Stimulated activated naive CD4-positive, alpha-beta T cell (primary cell): ENCODE results near the gene BAHCC1.

ENCODE experiments used
- DNase-seq, 6 experiments: peaks; one replicate each; lab custom pipeline; 2025; lab: John Stamatoyannopoulos, UW

The BAHCC1 gene

DNA sequence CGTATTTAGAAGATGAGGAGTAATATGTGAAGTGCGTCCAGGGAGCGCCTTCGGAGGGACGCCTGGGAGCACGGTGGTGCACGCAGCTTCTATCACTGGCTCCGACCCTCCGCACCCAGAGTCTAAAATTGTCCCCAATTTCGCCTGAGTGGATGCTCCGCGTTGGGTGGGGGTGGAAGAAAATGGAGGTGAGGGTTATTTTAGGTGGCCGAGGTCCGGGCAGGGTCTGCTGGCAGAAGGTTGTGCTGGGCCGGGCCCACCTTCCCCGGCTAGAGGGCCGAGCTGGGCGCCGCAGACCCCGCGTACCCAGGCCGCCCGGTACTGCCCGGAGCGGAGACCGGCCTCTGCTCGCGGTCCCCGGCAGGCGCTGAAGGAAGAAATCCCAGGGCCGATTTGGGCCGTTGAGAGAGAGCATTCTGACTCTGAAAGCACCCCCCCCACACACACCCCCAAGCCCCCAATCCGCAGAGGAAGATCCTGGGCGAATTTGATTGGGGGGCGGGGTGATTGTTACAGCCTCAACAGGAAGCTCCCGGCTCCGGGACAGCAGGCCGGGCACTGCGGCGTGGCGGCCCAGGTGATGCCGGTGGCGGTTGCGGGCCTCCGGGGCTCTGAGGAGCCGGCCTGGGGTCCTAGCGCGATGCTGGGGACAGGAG lies 3.0 kb downstream of the BAHCC1 start:
- DNase-seq = peak in 1 of 6 experiments; percentile 25

DNA sequence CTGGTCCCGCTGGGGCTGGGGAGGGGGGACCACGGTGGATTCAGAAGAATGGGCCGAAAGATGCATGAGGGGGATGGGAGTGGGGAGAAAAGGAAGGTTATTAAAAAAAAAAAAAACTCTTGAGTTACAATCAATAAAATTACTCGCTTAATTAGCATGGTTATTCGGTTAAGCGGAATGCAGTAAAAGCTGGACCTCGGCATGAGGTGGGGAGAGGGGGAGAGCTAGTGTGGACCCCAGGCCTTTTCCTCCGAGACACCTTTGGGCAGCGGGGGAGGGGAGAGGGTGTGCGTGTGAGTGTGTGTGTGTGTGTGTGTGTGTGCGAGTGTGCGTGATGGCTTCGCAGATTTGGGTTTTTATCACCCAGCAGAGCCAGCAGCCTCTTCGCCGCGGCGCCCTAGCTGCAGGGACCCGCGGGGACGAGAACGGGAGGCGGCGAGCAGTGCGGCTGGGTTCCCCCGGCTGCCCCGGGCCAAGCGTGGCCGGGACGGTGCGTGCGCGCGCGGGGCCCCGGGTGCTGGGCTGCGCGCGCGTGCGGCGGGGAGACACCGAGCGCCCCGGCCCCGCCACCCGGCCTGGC lies 3.7 kb downstream of the BAHCC1 start:
- DNase-seq = peak in 2 of 6 experiments; percentile 23 to 36

DNA sequence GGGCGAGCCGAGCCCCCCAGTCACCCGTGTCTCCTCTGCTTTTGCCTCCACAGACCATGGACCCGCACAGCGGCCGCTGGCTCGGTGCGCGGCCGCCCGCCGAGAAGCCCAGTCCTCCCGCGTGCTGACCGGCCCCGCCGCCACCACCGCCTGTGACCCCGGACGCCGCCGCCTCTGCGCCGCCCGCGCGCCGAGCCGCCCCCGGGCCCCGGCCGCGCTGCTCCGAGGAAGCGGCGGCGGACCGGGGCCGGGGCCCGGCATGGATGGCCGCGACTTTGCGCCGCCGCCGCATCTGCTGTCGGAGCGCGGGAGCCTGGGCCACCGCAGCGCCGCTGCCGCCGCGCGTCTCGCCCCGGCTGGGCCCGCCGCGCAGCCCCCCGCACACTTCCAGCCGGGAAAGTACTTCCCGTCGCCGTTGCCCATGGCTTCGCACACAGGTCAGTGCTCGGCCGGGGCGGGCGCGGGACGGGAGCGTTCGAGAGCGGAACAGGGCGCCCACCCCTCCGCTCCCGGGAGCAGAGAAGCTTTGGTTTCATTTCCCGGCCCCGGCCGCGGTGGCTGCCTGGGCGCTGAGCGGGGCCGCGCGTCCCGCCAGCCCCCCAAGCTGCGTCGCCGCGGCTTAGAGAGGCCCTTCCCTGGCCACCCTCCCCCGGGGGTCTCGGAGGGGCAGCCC lies 4.4 kb downstream of the BAHCC1 start:
- peak in 1 of 6 experiments; percentile 47 for DNase-seq

DNA sequence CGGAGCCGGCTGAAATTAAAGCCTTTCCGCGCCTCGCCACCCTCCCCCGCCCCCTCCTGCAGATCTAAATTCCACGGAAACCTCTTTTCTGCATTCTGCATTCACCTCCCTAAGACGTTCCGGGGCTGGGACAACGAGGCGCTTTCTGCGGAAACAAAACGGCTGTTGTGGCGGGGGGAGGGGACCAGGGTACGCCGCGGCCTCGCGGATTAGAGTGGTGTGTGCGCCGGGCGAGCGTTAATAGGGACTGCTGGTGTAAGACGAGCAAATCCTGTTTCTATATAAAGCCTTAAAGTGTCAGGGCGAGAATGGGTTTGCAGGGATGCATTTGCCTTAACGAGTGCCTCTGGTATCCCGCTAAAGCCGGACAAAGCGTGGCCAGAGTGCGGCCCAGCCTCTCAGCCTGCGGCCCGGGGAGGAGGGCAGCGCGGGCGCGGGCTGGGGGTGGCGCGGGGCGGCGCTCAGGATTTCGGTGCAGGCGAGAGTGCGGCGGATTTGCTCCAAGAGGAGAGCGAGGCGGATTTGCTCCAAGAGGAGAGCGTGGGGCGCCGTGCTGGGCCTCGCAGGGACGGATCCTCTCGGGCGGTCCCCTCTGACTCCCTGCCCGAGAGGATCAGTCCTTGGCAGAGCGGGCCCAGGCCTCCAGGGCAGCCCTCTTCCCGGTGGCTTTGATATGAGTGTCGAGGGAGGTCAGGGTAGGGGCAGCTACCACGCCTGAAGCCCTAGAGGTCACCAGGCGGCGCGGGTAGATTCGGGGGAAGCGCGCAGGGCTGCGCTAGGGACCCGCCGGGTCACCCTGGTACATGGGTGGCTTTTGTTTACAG lies 5.1 kb downstream of the BAHCC1 start:
- peak in 2 of 6 experiments; percentile 32 to 47 for DNase-seq

DNA sequence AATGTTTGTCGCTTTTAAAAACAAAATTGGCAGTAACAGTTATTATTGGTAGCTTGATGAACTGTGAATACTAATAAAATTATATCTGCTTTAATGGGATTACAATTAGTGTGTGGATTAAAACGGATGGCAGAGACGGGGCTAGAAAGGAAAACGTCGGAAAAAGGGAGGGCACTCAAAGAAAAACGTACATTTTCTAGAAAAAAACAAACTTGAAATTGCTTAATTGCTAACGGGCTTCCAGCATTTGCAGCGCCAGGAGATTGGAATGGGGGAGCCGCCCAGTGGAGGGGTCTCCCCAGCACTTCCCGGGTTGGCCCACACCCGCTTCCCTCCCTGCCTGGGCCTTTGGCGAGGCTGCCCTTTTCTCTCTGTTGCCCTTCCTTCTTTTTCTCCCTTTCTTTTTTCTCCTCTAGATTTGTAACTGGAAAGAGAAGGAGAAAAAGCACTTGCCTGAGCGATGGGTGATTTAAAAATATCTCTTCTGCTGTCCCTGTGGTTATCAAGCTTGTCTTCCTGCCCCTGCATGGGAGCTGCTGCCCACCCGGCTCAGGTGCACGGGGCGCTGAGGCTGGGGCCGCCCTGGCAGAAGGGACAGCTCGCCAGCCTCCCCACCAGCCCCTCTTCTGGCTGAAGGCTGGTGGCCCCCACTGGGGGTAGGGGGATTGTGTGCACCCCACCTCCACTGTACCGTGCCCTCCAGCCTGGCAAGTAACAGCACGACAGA lies 5.9 kb downstream of the BAHCC1 start:
- DNase-seq = no peak

DNA sequence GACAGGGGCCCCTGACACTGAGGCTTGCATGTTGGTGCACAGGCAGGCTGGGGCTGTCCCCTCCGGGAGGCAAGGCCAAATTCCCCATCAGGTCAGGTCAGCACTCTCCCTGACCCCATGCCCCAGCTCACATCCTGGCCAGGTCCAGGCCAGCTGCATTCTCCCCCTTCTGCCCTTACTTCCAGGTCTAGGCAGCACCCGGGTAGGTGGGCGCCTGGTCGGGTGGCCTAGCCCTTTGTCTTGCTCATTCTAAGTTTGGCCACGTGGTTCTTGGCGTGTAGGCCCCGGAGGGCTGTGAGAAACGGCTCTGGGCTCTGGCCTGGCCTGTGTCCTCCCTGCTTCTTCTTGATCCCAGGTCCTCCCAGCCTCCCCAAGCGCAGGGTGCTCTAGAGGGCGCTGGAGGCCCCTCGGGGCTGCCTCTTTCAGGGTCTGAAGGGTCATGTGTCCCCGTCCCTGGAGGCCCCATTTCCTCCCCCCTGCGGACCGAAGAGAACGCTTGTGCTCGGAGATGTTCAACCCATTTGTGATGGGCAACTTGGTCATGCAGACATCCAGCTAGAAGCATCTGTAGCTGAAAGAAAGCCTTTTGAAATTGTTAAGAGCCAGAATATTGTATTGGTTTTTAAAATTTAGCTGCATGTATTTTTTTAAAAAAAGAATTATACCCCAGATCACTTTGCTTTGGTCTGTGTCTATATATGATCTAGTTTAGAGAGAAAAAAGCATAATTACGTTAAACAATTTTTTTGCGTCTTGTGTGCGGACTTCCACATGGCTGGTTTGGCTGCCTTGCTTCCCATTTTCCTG lies 6.7 kb downstream of the BAHCC1 start:
- peak in 1 of 6 experiments; percentile 11 for DNase-seq

DNA sequence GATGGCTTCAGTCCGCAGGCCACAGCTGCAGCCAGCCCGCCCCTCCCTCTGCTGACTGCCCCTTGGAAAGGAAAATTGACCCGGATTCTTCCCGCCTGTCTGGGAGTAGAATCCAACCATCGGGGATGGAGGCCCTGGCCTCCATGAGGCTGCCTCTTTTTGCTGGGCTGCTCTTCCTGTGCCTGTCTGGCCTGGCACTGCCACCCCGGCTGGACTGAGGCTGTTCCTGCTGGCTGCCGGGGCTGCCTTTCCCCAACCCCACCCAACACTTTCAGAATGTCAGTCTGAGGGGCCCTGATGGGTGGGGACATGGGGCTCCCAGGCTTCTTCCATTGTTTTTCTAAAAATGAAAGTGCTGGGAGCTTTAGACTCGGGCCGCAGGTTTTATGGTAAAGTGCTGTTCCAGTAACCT lies 7.3 kb downstream of the BAHCC1 start:
- DNase-seq = no peak

DNA sequence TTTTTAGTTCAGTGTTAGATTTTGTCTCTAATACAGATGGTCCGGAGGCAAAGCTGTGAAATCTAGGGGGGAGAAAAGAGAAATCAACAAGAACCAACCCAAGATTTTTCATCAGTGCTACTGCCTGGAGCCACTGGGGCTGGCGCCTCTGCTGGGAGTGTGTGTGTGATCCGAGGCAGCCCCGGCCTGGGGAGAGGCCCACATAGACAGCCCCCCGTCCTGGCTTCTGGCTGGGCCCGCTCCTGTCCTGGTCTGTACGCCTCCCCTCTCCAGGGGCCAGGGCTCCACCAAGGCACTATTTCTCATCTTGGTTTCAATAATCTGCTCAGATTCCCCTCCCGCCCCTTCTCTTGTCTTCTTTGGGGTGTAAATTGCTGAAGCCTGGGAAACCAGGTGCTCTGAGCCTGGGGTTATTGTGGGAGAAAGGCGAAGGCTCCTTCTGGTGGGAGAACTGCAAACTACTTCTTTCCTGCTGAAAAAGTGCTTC lies 7.8 kb downstream of the BAHCC1 start:
- no peak for DNase-seq

DNA sequence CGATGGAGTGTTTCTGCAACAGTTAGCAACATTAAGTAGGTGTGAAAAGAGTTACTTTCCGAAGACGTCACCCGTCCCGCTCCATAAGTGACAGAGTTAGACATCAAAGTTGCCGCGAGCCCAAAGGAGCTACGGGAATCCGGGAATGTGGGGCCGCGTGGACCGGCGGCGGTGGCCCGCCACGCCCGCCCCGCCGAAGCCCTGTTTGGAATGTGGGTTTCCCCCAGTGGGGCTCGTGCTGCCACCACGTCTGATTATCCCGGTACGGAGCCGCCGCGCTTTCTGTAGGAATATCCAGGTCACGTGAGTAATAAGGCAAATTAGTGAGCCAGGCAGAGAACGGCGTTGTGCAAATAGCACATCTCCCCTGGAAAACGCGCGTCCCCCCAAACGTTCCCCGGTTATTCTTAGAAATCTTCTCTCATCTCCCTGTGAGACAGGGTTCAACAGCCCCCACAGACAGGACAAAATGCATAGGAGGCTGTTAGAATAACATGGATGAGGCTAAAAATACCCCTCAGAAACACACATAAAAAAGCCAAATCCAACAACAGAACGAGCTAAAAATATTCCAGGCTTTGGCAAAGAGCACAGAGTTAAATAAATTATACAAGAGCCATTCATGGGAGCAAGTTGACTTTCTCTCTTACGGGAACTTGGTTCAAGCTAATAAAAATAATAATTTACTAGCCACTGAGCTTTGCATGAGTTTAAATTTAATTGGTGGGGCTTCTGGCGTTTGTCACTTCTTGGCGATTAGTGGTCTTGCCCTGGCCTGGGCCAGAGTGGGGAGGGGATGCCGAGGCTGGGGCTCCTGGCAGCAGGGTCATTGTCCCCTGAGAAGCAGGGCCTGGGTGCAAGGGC lies 8.6 kb downstream of the BAHCC1 start:
- no peak for DNase-seq

DNA sequence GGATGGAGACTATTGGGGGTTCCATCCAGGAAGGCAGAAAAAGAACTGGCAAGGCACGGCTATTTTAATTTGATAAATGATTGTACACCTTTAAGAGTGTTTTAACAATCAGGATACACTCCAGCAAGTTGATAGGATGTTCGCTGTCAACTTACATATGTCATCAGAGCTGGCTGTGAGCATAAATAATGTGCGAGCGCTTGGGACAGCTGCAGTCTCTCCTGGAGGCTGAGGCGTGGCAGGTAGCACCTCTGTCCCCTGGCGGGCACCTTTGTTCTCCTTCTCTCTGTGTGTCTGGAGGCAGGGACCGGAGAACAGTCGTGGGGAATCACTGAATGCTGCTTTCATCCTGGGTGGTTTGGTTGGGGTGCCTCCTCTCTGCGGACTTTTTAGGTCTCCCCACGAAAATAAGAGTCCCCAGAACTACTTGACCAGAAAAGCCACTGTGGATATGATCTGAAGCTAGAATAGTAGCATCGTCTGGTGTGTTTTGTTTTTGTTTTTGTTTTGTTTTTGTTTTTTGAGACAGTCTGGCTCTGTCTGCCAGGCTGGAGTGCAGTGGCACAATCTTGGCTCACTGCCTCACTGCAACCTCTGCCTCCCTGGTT lies 9.4 kb downstream of the BAHCC1 start:
- DNase-seq = no peak

DNA sequence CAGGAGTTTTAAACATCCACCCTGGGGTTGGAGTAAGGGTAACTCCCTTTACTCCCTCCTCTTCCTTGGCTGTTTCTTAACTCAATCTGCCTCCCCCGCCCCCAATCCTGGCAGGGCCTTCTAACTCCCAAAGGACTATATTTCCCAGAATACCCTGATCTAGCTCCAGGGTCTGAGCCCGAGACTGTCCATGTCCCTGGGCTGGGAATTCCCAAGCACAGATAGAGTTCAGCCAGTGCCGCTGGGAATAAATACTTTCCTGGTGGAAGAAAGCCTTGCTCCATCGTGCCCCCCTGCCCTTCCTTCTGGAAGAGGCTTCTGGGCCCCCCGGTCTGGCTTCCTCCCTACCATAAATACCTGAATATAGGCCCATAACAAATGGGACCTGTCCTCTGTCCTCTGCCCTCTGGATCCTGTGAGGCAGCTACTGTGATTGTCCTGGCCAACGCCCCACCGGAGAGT lies 10.2 kb downstream of the BAHCC1 start:
- no peak for DNase-seq

DNA sequence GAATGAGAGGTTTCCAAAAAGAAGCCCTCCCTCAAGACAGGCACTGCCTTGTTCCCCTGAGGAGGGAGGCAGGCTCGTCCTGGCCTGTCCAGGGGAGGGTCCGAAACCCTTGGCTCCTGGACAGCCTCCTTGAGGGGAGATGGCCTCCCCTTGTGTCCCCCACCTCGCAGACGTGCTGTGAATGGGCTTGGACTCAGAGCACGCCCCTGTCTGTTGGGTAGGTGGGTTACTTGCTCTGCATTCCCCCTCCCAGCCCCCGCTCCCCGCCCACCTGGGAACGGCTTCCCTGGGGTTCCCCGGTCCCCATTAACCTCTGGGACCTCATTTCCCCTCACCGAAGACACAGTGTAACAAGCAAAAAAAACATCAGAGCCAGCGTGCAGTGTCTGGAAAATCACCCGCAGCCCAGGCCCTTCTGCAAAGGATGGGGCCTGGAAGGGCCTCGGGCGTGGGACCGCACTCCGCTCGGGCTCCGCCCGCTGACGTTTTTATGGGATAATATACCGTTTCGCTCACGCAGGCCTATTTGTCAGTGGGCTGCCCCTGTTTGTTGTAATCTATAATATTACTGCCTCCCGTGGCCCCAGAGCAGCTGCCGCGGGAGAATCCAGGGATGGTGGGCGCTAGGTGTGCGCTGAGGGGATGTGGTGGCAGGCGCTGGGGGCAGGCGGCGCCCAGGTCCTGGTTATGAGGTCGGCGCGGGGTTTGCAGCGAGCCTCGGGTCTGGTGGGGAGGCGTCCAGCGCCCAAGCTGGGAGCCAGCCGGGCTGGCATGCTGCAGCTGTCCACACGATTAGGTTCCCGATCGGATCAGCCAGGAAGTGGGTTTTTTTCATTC lies 11.1 kb downstream of the BAHCC1 start:
- DNase-seq = no peak

DNA sequence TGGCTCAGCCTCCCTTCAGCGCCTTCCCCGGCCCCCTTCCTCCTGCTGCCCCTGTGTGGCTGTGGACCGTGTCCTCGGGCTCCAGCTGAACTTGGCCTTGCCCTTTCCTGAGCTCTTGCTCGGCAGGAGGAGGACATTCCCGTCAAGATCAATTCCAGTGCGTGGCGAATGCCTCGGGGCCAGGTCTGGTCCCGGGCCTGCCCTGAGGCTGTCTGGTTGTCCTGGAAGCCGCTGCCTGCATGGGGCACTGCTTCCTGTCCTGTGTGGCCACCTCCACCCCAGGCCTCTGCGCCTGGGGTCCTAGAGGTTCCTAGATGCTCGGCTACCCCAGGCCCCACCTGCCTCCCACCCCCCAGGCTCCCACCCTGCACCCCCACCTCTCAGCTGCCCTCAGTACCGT lies 12.8 kb downstream of the BAHCC1 start:
- no peak for DNase-seq

DNA sequence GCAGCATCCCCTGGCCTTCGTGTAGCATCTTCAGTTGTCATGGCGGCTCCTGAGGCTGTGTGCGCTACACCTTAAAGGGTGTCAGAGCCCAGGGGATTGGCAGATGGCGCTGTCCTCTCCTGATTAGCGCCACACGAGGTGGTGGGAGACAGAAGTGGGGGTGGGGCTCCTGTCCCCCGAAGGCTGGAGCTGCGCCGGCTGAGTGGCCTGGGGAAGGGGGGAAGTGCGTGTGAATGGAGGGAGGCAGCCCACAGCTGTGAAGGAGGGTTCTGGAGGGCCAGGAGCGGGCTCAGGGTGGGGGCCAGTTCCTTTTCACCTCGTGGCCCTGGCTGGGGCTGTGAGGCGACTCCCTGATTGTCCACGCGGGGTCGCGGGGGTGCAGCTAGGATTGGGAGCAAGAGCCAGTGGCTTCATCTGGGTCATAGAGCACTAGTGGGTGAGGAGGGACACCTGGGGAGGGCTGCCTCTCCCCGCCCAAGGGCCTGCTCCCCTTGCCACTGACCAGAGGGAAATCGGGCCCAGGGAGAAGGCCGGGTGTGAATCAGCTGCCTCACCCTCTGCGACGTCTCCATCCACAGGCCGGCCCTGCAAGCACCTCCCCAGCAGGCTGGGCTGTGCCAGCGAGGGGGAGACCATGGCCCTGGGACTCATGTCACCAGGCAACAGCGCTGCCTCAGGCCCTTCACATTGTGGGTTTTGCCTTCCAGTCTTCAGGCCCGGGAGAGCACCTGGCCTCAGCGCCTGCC lies 14.1 kb downstream of the BAHCC1 start:
- no peak for DNase-seq

DNA sequence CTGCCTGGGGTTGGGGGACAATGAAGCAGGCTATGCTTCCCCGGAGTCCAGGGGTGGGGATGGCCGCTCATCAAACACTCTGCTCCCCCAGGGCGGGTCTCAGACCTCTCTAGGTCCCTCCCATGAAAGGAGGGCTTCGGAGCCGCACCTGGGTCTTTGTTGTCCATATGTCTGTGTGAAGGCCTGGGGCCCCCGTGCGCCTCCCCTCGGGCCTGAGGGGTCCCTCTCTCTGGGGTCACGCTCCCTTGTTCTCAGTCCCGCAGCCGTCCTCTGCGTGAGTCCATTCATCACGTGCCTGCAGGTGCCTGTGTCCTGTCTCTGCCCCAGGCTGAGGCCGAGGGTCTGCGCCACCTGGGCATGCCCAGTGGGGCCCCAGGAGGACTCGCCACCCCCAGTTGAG lies 15.6 kb downstream of the BAHCC1 start:
- no peak for DNase-seq

DNA sequence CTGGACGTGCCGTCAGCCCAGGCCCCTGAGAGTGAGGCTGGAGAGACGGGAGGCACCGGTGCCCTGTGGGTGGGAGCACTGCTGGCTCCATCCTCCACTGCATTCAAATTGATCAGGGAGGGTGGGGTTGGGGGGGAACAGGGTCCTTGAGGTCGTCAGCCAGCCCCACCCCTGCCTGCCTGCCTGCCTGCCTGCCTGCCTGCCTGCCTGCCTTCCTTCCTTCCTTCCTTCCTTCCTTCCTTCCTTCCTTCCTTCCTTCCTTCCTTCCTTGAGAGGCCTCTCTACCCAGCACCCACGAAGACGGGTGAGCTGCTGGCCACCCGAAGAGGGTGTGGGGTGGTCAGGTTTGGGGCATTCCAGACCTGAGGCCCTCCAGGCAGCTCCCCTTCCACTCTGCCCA lies 16.0 kb downstream of the BAHCC1 start:
- no peak for DNase-seq

DNA sequence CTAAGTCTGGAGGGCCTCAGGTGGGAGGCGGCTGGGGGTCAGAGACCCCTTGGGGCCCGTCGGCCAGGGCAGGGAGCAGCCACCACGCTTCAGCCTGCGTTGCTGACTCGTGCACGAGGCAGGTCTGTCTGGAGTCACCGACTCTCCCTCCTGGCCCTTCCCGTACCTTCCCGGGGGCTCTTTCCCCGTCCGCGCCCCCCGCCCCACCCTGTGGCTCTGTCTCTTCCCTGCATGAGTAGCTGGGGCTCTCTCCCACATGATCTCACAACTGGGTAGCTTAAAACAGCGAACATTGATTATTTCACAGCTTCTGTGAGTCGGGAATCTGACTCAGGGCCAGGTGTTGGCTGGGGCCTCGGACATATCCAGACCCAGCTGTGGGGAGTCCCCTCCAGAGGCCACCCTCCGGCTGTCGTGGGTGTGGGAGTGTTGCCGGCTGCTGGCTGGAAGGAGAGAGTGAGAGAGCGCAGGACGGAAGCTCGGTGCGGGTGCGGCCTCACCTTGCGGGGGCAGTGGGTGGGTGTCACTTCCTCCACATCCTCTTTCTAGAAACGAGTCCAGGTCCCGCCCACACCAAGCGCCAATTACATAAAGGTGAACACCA lies 17.3 kb downstream of the BAHCC1 start:
- peak in 4 of 6 experiments; percentile 26 to 67 (median 55) for DNase-seq
